Fibroblast of villous mesenchyme (primary cell): ENCODE results near the gene CFAP157. TPM values are rescaled to one million over a fixed set of nuclear protein-coding genes. Genes with fewer than 3 reads are reported as not detected.

Experiments used
- DNase-seq: peaks from one replicate; pipeline ENCODE4 v3.0.0-alpha.2; 2010; ENCODE audit warnings: low read depth
- H3K4me3 ChIP-seq: 2 replicates; pipeline ENCODE4 v1.5.1; 2011; ENCODE audit warnings: low read depth, mild to moderate bottlenecking, low read length
- total RNA-seq: library from RNA; depleted of rRNA; stranded (reverse); fragments of >200 nt; gene quantifications from 2 replicates; pipeline ENCODE4 v1.2.3, GENCODE V29; 2012
- TF ChIP-seq, protein P1 (sequence below): IDR thresholded peaks from 2 replicates; pipeline ENCODE4 v1.5.1; 2012; ENCODE audit warnings: low read depth, mild to moderate bottlenecking, low read length; ENCODE audit not compliant: insufficient read depth

Gene CFAP157
- total RNA-seq, 1 donor = under 0.01 TPM

DNA sequence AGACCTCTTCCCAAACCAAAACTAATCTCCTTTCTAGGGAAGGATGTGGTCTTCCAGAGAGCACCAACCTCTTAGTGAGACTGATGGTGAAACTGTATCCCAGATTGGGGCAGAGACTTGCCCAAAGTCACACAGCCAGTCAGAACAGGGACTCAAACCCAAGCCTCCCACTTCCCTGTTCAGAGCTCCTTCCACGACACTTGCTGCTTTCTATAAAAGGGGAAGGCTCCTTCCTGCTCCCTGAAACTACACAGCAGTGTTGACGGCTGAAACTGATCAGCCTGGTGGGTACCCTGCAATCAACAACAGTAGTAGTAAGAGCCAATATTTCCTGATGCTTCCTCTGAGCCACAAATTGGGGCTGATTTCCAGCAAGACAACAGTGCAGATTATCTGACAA is 26.8 kb downstream of the CFAP157 start:
- TF ChIP-seq, protein P1, sequence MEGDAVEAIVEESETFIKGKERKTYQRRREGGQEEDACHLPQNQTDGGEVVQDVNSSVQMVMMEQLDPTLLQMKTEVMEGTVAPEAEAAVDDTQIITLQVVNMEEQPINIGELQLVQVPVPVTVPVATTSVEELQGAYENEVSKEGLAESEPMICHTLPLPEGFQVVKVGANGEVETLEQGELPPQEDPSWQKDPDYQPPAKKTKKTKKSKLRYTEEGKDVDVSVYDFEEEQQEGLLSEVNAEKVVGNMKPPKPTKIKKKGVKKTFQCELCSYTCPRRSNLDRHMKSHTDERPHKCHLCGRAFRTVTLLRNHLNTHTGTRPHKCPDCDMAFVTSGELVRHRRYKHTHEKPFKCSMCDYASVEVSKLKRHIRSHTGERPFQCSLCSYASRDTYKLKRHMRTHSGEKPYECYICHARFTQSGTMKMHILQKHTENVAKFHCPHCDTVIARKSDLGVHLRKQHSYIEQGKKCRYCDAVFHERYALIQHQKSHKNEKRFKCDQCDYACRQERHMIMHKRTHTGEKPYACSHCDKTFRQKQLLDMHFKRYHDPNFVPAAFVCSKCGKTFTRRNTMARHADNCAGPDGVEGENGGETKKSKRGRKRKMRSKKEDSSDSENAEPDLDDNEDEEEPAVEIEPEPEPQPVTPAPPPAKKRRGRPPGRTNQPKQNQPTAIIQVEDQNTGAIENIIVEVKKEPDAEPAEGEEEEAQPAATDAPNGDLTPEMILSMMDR = no peak
- DNase-seq = no peak
- H3K4me3 ChIP-seq = no peak overlapping the region

- TF ChIP-seq, protein P1 = no peak
- peak overlapping the region; percentile 75 for H3K4me3 ChIP-seq
- DNase-seq = no peak
Measured at GRCh38 chr9:127734247-127734746, 27.5 kb downstream of the CFAP157 start.

GRCh38 chr9:127734747-127735529 is 28.1 kb downstream of the CFAP157 start, which contains the start of gene TOR2A:
TSS of gene TOR2A (minus strand) at chr9:127735294. CDS start at chr9:127735270, 24 bp downstream.
- TF ChIP-seq, protein P1 = peak; percentile 93
- DNase-seq = peak; percentile 97
- H3K4me3 ChIP-seq = peak within 1 kb of the TSS; percentile 75

GRCh38 chr9:127735530-127736185 is 28.9 kb downstream of the CFAP157 start:
- TF ChIP-seq, protein P1 = no peak
- no peak for DNase-seq
- no peak overlapping the region for H3K4me3 ChIP-seq

GRCh38 chr9:127738666-127739065 is 31.9 kb downstream of the CFAP157 start:
- no peak overlapping the region for H3K4me3 ChIP-seq
- no peak for DNase-seq
- TF ChIP-seq, protein P1 = no peak

DNA sequence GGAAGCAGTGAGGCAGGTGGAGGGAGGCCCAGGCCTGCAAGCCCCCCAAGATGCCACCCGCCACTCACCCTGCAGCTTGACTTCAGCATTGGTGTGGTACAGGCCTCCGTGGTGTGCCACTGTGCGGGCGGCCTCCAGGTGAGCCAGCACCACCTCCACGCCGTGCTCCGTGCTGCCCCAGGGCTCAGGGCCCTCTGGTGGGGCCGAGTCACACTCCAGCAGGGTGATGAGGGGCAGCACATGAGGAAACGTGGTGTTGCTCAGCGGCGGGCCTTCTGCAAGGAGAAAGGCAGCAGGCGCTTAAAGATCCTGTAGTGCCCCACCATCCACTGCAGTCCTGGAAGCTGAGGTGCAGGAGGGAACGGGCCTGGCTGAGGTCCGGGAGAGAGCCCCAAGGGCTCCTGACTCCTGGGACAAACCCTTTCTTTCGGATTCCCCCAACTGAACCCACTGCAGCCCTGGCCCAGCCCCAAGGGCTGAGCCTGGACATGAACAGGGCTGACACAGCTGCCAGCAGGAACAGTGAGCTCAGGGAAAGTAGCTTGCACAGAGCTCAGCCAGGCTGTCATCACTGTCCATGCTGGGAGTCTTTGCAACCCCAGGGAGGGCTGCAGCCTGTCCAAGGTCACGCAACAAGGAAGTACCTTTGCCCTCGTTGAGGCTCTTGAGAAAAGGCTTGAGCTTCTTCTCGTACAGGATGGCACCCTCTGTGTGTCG is 33.0 kb downstream of the CFAP157 start:
- TF ChIP-seq, protein P1 = no peak
- no peak for DNase-seq
- H3K4me3 ChIP-seq = no peak overlapping the region
